Smooth muscle cell of the brain vasculature (primary cell): Measurements from ENCODE around the gene GRID1.

Source experiments
- DNase-seq: peaks from one replicate; pipeline ENCODE4 v3.0.0-alpha.2; 2012; ENCODE audit warnings: low read depth, low spot score

Gene GRID1

DNA sequence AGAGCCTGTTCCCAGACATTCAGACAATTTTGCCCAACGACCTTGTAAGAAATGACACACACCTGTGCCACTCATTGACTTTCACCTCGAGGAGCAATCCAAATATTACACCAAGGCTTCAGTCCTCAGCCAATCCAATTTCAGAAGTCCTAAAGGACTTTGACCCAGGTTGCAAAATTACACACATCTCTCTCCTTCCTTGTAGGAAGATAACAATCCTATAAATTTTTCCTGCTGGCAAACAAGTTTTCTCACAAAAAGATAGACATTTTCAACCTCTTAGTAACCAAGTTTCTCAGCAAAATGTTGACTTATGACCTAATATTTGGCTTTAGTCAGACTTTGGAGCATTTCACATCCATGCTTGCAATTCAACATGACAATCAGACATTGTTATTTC is 745.0 kb downstream of the GRID1 start:
- DNase-seq, result no peak

DNA sequence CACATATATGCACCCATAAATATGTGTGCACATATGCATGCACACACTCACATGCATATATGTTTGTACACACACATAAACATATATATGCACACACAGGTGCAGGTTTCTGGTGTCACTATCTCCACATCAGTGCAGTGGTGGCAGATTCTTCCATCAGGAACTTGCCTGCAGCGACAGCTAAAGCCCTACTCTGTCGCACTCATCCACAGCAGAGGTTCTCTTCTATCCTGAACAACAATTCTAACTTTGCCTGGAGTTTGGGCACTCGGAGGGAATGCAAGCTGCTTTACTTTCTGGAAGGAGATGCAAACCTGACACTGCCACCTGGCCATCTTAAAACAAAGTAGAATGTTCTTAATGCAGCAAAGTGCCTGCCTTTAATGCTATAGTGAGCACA is 745.8 kb downstream of the GRID1 start:
- DNase-seq, result no peak

DNA sequence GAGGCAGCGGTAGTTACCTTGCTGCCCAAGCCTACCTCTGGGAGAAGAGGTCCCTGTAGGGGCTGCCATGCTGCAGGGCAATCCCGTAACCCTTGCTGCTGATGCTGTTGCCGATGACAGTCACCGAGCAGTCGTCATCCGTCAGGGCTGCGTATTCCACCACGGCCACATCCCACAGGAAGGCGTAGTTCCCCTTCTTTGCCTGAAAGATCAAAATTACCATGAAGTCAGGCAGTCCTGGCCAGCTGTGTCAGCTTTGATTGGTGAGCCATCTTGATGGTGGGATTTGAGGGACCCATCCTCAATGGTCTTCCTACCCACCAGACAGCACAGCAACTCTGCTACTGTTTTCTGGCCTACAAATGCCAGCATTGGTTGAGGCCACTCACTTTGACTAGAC is 746.8 kb downstream of the GRID1 start:
- no peak for DNase-seq

DNA sequence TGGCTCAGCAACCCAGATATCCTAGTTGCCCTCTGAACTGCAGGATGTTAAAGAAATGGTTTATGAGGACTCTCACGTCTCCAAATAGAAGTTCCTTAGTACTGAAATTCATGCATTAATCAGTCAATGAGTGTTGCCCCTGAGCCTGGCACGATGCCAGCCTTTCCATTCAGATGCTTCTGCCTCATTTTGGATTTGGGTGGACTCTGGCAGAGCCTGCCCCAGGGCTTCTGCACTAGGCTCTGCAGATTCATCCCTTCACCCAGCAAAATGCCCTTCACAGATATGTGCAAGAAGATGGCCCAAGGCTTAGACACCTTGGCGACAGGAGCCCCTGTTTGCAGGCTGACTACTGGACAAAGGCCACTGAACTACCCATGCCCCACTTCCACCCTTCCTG is 747.8 kb downstream of the GRID1 start:
- no peak for DNase-seq

DNA sequence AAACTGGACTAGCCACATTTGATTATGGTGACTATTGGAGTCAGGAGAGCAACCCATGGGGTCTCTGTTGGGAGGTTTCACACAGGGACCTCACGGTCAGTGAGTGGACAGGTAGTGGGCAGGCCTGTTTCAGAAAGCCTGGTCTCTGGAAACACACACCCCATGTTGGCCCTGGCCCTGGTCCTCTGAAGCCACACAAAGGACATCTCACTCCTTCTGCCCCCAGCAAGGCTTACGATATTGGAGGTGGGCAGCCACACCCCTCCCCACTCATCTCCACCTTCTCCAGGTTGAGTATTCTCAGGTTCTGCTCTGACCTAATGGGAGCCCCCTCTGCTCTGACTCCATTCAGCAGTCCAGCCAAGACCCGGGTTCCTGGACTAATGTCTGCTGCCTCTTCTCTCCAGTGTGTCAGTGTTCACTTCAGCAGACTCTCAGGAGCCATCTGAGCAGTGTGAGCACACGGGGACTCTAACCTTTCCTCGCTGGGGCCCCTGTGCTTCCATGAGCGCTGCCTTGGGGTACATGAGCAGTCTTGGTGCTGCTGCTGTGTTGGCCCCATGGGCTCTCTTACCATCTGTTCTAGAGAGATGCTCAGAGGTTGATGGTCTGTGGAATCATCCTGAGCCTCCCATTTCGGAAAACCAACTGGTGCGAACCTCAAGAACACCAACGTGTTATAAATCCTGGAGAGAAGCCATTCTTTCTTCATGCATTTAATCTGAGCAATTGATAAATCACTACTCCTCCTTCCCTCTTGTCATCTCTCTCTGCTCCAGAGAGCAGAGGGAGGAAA is 748.6 kb downstream of the GRID1 start:
- no peak for DNase-seq

DNA sequence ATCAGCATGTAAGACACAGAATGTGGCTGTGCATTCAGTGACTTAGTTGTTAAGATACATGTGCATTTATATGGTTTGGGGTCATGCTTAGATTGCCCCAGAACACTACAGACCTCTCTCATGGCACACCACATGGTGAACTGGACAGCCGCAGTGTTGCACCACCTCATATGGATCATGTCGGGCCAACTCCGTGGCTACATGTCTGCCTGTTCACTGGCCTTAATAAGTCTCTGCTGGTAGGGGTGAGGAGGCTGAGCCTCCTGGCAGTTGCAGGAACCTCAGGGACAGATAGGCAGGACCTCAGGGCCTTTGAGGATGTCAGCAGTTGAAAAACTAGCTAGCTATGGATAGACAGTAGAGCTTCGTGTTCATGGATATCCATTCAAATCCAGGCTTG is 751.0 kb downstream of the GRID1 start:
- DNase-seq, result no peak

DNA sequence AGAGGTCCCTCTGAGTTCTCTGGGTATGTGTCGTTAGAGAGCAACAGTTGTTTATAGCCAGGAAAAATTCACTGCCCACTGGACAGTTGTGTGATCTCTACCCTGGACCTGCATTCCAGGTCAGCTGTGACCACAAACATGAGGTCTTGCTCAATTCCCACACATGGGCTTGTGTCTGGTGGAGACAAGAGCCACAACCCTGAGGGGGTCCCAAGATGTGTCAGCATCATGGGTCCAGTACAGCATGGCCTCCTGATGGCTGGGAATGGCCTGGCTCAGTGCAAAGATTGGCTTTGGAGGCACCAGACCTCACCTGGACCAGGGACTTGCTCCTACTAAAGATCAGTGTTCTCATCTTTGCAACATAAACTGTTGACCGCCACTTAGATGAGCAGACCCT is 751.6 kb downstream of the GRID1 start:
- no peak for DNase-seq

DNA sequence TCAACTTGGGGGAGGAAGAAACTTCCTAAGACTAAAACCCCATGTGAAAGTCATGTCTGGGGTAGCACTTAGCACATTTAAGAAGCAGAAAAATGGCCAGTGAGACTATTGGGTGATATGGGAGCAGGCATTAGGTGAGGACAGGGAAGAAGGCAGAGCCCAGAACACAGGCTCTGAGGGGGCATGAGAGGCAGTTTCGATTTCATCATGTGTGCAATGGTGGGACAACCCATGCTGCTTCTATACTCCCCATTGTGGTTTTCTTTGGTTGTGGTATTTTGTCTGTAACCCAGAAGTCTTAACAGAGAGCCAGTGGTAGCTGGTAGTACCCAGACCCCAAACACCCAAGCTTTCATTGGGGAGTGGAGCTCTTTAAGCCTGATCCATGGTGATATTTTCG is 752.0 kb downstream of the GRID1 start:
- no peak for DNase-seq

DNA sequence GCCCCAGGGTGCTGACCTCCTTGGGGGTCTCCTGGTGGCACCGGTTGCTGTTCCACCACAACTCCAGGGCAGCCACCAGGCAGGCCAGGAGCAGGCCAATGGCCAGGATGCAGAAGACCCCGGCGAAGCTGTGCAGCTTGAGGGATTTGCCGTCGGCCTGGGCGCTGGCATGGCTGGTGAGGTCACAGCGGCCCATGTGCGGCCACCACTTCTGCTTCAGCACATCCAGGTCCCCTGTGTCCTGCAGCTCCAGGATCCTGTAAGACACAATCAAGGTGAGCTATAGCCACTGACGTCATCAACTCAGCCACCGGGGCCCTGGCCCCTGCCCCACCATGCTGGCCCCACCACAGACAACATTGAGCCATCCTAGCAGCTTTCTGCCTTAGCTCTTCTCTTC is 753.2 kb downstream of the GRID1 start:
- no peak for DNase-seq

DNA sequence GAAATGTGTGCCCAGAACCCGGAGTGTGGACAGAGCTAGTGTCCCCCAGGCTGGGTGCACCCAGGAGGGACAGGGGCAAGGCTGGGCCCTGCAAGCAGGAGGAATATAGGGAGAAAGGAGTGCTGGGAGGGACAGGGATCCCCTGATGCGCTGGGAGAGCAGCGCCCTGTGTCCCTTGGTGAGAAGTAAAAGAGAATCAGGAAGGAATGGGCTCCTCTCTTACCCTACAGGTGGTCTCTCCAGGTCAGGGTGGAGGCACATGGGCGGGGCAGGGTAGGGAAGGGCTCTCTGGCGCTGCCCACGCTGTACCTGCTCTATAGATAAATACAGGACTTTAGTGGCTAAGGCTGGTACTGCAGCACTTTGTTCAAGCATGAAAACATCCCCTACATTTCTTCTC is 753.8 kb downstream of the GRID1 start:
- no peak for DNase-seq

DNA sequence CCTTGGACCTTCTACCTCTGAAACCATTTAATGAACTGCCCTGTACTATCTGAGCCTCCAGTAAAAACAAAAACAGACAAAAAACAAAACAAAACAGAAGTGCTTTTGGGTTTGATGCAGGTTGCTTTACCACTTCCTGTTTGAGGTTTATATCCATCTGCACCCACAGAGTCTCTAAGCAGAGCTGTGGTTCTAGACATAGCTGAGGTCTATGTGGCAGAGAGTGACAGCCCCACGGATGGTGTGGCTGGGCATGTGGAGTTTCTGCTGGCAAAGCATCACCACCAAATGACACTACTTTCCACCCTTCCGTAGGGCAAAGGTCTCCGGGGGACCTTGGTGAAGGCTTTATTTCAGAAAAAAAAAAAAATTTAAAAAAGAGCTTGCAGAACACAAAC is 754.2 kb downstream of the GRID1 start:
- DNase-seq, result no peak

DNA sequence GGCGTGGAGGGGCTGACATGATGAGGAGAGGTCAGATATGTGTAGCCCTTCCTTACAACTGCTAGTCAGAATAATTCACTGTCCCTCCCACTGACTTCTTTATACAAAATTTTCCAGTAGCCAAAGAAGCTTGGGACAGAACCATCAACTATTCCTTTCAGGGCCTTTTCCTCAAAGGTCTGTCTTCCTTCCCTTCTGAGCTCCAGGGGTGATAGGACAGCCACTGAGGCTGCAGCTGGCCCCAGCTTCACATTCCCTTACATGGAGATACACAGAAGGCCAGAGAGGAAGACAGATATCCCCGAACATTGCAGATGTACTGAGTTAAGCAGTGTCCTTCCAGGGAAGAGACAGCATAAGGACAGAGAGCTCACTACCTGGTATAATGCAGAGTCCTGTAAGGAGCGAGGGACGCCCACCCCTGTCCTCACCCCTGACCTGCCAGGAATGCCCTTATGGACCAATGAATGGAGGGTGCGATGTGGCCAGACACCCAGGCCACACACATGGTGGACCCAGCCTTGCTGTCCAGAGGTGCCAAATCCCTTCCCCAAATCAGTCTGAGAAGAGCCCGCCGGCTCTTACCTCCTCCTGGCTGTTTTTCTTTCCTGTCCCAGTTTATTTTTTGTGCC is 754.7 kb downstream of the GRID1 start:
- no peak for DNase-seq

DNA sequence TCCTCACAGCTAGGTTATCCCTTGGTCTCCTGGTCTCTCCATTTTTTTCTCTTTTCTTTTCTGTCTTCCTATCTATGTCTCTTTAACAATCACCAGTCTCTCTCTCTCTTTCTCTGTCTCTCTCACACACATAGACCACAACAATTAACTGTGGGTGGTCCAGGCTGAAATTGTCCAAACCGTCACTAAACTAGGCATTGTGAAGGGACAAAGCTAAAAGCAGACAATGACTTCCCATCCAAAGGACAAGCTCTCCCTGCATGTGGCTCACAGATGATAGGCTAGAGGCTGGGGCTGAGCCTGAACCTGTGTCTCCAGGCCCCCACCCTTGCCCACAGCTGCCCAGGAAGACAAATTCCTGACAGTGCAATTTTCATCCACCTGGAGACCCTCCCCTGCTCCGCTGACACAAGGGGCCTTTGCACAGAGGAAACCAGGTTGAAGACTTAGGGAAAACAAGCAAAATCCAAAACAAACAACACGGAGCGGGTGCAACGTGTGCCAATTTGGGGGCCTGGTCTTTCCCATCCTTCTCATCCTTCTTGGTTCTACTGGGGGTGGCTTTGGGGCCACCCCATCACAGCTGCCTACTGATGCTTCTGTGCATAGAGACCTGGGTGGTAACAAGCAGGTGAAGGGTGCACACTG is 755.4 kb downstream of the GRID1 start:
- no peak for DNase-seq

DNA sequence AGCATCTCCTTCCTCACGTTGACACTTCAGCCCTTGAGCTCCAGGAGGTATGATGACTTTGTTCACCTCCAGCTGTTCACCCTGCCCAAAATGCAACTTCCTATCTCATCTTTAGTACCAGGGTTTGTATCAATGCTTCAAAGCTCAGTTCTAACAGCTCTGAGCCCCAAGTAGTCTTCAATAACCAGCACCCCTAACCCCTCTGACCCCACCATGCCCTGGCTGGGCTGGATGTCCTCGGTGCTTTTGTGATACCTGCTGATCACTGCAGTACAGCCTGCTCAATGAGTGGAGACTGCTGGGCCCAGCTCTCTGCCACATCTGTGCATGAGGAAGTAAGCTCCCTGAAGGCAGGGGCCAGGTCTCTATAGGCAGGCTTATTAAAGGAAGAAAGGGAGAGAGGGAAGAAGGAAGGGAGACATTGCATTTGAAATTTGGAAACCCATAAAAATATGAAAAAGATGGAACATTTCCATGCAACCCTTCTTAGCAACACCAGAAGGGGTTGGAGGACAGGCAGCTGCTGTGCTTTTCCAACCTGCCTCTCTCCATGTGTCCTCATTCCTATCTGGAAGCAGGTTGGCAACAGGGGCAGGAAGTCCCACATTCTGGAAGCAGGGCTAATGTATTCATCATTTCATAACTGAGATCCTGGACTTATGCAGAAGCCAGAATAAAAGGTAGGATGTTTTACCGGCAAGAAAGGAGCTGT is 756.1 kb downstream of the GRID1 start:
- DNase-seq, result no peak

DNA sequence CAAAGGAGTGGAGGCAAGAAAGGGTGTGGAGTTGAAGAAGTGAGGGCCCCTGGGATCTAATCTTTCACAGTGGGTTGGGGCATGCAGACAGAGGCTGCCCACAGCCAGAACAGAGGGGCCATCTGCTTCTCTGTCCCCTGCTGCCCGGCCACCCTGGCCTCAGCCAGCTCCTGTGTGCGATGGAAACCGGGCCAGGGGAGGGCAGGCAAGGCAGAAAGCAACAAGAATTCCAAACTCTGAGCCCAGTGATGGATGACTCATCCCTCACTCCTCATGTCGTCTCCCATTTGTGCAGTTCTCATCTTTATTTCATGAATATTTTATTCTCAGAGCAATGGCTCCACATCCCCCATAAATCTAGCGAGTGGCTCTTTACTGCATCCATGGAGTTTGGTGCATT is 757.1 kb downstream of the GRID1 start:
- no peak for DNase-seq

DNA sequence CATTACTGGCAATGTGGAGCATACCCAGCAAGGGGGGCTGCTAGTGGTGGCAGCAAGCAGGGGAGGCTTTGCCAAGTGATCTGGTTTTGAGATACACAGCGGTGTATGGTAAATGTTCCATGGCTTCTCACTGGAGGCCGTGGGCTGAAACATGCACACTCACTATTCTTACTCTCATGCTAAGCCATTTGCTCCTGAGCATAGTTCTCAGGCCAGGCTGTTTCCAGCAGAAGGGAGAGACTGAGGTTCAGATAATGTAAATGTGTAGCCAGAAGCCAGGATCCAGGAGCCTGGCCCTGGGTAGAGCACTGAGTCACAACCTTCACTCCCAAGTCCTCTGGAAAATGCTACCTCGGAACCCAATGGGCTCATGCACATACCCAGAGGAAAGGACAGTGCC is 757.9 kb downstream of the GRID1 start:
- no peak for DNase-seq

DNA sequence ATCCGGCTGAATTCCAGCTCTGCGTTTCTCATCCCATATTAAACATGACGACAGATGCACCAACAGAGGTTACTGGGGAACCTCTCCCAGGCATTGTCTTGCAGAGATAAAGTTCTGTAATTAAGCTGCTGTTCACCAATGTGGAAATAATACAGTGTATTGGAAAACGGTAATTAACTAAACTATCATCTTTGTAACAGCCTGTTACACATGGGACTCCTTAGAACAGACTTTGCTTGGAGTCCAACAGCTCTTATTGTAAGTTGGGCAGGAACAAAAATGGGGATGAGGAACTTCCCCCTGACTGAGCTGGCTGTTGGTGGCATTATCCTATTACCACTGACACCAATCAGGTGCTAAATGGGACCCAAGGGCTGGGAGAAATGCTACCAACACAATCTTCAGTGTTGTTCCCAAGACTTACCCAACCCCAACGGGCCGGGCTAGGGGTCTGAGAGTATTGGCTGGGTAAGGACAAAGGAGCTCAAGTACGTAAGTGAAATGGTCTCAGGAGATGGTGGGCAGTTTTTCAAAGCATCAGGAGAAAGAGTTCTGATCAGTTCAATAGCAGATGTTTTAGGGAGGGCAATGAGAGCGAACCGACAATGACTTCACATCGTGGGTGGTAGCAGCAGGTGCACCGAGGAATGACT is 759.4 kb downstream of the GRID1 start:
- no peak for DNase-seq

DNA sequence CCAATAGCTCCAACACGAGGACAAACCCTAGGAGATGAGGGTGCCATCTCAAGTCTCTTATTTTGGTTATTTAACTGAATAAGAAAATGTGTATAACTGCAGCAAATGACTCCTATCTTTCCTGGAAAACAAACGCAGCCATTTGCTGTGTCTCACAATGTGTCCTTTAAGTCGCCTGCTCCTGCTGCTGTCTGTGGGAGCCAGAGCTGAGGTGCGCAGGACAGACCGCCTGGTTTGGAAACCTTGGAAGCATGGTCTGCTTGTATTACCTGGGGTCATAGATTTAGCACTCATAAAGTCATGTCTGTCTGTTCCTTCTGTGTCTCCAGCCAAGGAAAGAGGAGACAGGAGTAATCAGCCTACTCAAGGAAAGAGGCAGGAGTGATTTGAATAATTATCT is 760.2 kb downstream of the GRID1 start:
- no peak for DNase-seq

DNA sequence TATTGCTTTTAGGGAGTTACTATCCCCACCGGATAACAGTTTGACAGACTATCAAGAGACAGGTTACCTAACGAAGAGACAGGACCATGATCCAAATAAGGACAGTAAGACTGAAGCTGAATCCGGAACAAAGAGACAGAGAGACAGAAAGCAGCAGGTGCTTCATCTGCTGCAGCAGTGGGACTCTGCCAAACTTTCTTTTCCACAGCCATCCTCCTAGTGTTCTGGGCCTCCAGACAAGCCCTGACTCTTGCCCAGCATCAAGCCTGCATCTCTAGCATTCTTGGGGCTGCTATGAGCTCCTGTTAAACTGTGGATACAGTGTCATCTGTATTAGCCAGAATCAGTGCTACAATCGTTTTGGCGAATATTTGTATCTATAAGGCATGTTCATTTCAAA is 761.7 kb downstream of the GRID1 start:
- DNase-seq, result no peak

DNA sequence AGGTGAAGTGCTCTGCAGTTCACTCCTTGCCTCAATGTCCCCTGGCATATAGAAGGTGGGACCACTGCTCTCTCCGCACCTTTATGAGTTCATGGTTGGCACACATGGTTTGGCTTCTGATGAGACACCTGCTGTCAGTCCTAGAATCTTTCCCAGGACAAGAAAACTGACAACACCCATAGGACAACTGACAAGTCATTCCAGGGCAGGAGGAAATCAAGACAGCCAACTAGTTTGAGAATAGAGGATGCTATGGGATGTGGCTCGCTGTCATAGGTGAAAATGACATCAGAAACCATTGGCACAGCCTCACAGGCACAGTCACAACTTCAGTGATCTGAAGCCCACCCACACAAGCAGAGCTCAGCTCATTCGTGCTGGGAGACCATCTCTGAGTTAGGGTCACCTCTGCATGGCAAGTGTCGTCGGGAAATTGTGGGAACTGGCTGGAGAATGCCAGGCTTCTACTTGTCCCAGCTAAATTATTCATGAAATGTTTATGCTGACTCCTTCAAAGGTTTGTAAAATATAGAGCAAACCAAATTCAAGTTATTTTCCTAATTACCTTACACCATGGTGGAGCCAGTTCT is 762.4 kb downstream of the GRID1 start:
- DNase-seq, result no peak

DNA sequence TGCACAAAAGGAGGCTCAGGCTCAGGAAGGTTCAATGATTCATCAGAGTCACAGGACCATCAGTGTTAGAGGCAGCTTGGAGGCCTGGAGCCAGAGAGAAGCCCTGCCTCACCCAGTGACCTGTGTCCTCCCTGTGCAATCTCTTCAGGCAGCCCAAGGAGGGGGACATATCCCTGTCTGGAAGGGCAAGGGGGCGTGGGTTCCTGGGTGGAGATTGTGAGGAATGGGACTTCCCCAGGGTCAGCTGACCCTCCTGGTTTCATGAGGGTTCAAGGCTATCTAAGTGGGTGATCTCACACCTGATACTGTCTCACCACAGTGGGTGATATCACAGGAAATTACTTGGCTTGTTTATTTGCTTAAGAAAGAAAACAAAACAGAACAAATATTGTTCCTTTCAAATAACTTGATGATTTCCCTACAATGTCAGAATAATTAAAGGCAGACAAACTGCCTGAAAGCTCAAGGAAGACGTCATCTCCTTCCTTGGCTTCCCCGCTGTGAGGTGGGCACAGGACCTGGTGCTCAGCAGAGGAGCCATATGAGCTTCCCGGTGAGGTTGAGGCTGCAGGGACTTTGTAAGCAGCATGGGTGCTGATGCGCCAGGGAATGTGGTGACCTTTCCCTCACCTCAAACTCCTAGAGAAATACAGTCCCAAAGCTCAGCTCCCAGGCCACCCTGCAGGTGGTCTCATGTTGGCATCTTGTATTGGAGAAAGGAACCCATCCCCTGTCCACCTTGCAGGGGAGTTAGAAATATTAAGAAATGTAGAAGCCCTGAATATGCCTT is 763.2 kb downstream of the GRID1 start:
- DNase-seq, result no peak
